HCT116 (cell line): Measurements from ENCODE around the gene CDC37L1. TPM values are rescaled to one million over a fixed set of nuclear protein-coding genes. Genes with fewer than 3 reads are reported as not detected.

ENCODE experiments used
- ATAC-seq: fragments of 200-7000 bp; cut with Tn5 transposase; 2 replicates; pipeline ENCODE4 v1.9.1; 2020; ENCODE audit warnings: mild to moderate bottlenecking, moderate library complexity
- BruUV-seq: library from RNA; stranded (reverse); fragments of 400-500 nt; replicated peaks from 2 replicates; lab custom pipeline; 2021; lab: Mats Ljungman, UMichigan
- CTCF ChIA-PET: fragments of 300-600 bp; sonication (Branson Sonifier 250); formaldehyde crosslinking; loops from one replicate; lab custom pipeline; 2021; ENCODE audit warnings: antibody characterized with exemption; lab: Charles Lee
- POLR2A ChIA-PET: fragments of 300-600, 350-600 bp; sonication (Branson Sonifier 250); formaldehyde crosslinking; loops from one replicate; lab custom pipeline; 2021; ENCODE audit warnings: antibody characterized with exemption; lab: Charles Lee
- RAD21 ChIA-PET, 2 experiments: fragments of 300-600 bp; sonication (Branson Sonifier 250); formaldehyde crosslinking; loops; one replicate each; lab custom pipeline; 2023; ENCODE audit warnings: low total read pairs in 2 of 2; ENCODE audit not compliant: uncharacterized antibody in 2 of 2, unreplicated experiment in 2 of 2, low non-redundant PET in 1 of 2; lab: Charles Lee
- DNase-seq: peaks from one replicate; pipeline ENCODE4 v3.0.0-alpha.2; 2010; ENCODE audit warnings: low read depth, low spot score
- H2AFZ ChIP-seq: fragments of 200-600 bp; shearing (Covaris generic), sonication (generic); 2 replicates; pipeline ENCODE4 v1.6.1; 2017; ENCODE audit warnings: low read depth, mixed run types, mixed read lengths, antibody characterized with exemption, low read length; ENCODE audit not compliant: poor library complexity, severe bottlenecking
- H3K27ac ChIP-seq: 2 replicates; pipeline ENCODE4 v1.5.1; 2012; ENCODE audit warnings: low read depth, low read length
- H3K27me3 ChIP-seq: fragments of 200-600 bp; sonication (generic); 2 replicates; pipeline ENCODE4 v1.6.1; 2016; ENCODE audit warnings: mixed run types, low read length, mixed read lengths; ENCODE audit not compliant: insufficient read depth
- H3K36me3 ChIP-seq, 2 experiments: fragments of 200-500 bp in 1 of 2; fragments of 200-600 bp in 1 of 2; sonication (Bioruptor generic) in 1 of 2; sonication (generic) in 1 of 2; 2 replicates each; pipeline versions ENCODE4 v1.5.1 to v1.6.1; 2014 to 2016; ENCODE audit warnings: low read length in 2 of 2, inconsistent platforms in 1 of 2, mixed read lengths in 1 of 2, mixed run types in 1 of 2; ENCODE audit not compliant: insufficient read depth in 2 of 2, control insufficient read depth in 1 of 2
- H3K4me1 ChIP-seq, 2 experiments: fragments of 200-600 bp in 1 of 2; sonication (generic) in 1 of 2; 2 replicates each; pipeline versions ENCODE4 v1.5.1 to v1.6.1; 2012 to 2017; ENCODE audit warnings: low read length in 2 of 2, inconsistent platforms in 1 of 2, mild to moderate bottlenecking in 1 of 2, mixed read lengths in 1 of 2, mixed run types in 1 of 2, moderate library complexity in 1 of 2; ENCODE audit not compliant: insufficient read depth in 2 of 2, control insufficient read depth in 1 of 2
- H3K4me2 ChIP-seq: fragments of 200-600 bp; sonication (generic); 2 replicates; pipeline ENCODE4 v1.6.1; 2017; ENCODE audit warnings: mixed run types, low read length, mixed read lengths
- H3K4me3 ChIP-seq, 2 experiments: fragments of 200-600 bp in 1 of 2; sonication (generic) in 1 of 2; replicated peaks in 1 of 2; 2 replicates each; pipeline ENCODE4 v1.5.1; 2011 to 2016; ENCODE audit warnings: low read length in 2 of 2, control low read depth in 1 of 2, low read depth in 1 of 2, mild to moderate bottlenecking in 1 of 2, mixed read lengths in 1 of 2, mixed run types in 1 of 2
- H3K79me2 ChIP-seq: fragments of 200-600 bp; sonication (generic); 2 replicates; pipeline ENCODE4 v1.6.1; 2017; ENCODE audit warnings: mild to moderate bottlenecking, mixed run types, low read length, moderate library complexity, mixed read lengths; ENCODE audit not compliant: insufficient read depth
- H3K9ac ChIP-seq: fragments of 200-600 bp; sonication (generic); 2 replicates; pipeline ENCODE4 v1.6.1; 2016; ENCODE audit warnings: low read length, mixed read lengths
- H3K9me2 ChIP-seq: fragments of 200-600 bp; sonication (generic), shearing (Covaris generic); 2 replicates; pipeline ENCODE4 v1.6.1; 2017; ENCODE audit warnings: mixed run types, mild to moderate bottlenecking, moderate library complexity; ENCODE audit not compliant: insufficient read depth
- H3K9me3 ChIP-seq, 2 experiments: fragments of 200-500 bp in 1 of 2; fragments of 200-600 bp in 1 of 2; sonication (Bioruptor generic) in 1 of 2; sonication (generic) in 1 of 2; 2 replicates each; pipeline ENCODE4 v1.6.1; 2014 to 2017; ENCODE audit warnings: low read length in 2 of 2, mixed read lengths in 2 of 2, inconsistent platforms in 1 of 2, low read depth in 1 of 2, mild to moderate bottlenecking in 1 of 2, mixed run types in 1 of 2, moderate library complexity in 1 of 2; ENCODE audit not compliant: control insufficient read depth in 1 of 2, insufficient read depth in 1 of 2
- H4K20me1 ChIP-seq: fragments of 200-600 bp; sonication (generic), shearing (Covaris generic); 2 replicates; pipeline ENCODE4 v1.6.1; 2017; ENCODE audit warnings: mixed run types, mild to moderate bottlenecking, moderate library complexity; ENCODE audit not compliant: insufficient read depth
- POLR2A ChIP-seq: IDR thresholded peaks from 2 replicates; pipeline ENCODE4 v1.7.0; 2011; ENCODE audit warnings: borderline replicate concordance; ENCODE audit not compliant: insufficient read depth, insufficient read length; ENCODE audit errors: extremely low read depth
- SIN3A ChIP-seq: IDR thresholded peaks from 2 replicates; pipeline ENCODE4 v1.6.1; 2012; ENCODE audit warnings: low read depth
- SP1 ChIP-seq: IDR thresholded peaks from 2 replicates; pipeline ENCODE4 v1.6.1; 2012; ENCODE audit warnings: low read depth
- SRF ChIP-seq: IDR thresholded peaks from 2 replicates; pipeline ENCODE4 v1.6.1; 2012; ENCODE audit warnings: low read depth
- YY1 ChIP-seq: IDR thresholded peaks from 2 replicates; pipeline ENCODE4 v1.6.1; 2011; ENCODE audit warnings: low read length, low read depth, moderate library complexity, mild to moderate bottlenecking; ENCODE audit not compliant: insufficient replicate concordance; ENCODE audit errors: extremely low read depth
- ZFX ChIP-seq: fragments of 450-650 bp; IDR thresholded peaks from 2 replicates; pipeline ENCODE4 v1.6.1; 2017
- ZNF274 ChIP-seq: fragments of 200-500 bp; sonication (Bioruptor generic); IDR thresholded peaks from 2 replicates; pipeline ENCODE4 v1.6.1; 2014; ENCODE audit warnings: mild to moderate bottlenecking, low read depth, low read length, inconsistent platforms
- intact Hi-C: fragments of 100-400 bp; cut with micrococcal nuclease; formaldehyde crosslinking; loops from 2 replicates; pipeline ENCODE4 v1.10.0; 2022
- total RNA-seq: library from RNA; stranded (reverse); gene quantifications from one replicate; pipeline ENCODE4 v1.2.1, GENCODE V29; 2021; ENCODE audit not compliant: unreplicated experiment
- TF ChIP-seq, protein P1 (sequence below): IDR thresholded peaks from 2 replicates; pipeline ENCODE4 v1.6.1; 2012
- TF ChIP-seq, protein P2 (sequence below): IDR thresholded peaks from 2 replicates; pipeline ENCODE4 v1.6.1; 2011; ENCODE audit warnings: mild to moderate bottlenecking, low read length, moderate library complexity; ENCODE audit not compliant: insufficient replicate concordance; ENCODE audit errors: extremely low read depth

CDC37L1 gene
- total RNA-seq, 1 experiment from 2014 or later = 18.1 TPM

- Histone ChIP-seq H3K27ac (no peak overlapping the region), H3K4me3 (no peak overlapping the region), H2AFZ (no peak overlapping the region), H3K4me2 (no peak overlapping the region), H3K9me2 (no peaks in the 10 kb centered on the region), H3K27me3 (no peaks in the 10 kb centered on the region), H3K79me2 (no peaks in the 10 kb centered on the region), H3K9me3 (no peaks in the 10 kb centered on the region), H4K20me1 (no peaks in the 10 kb centered on the region), H3K9ac (no peak overlapping the region), H3K4me1 (no peaks in the 10 kb centered on the region), H3K36me3 (no peaks in the 10 kb centered on the region)
- TF ChIP-seq SIN3A = no peak
- no peak for TF ChIP-seq ZFX
- no peak for TF ChIP-seq YY1
- no peak for TF ChIP-seq SRF
- TF ChIP-seq ZNF274 = no peak
- no peak for TF ChIP-seq SP1
- TF ChIP-seq, protein P1, sequence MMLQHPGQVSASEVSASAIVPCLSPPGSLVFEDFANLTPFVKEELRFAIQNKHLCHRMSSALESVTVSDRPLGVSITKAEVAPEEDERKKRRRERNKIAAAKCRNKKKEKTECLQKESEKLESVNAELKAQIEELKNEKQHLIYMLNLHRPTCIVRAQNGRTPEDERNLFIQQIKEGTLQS = no peak
- TF ChIP-seq POLR2A = no peak
- TF ChIP-seq, protein P2, sequence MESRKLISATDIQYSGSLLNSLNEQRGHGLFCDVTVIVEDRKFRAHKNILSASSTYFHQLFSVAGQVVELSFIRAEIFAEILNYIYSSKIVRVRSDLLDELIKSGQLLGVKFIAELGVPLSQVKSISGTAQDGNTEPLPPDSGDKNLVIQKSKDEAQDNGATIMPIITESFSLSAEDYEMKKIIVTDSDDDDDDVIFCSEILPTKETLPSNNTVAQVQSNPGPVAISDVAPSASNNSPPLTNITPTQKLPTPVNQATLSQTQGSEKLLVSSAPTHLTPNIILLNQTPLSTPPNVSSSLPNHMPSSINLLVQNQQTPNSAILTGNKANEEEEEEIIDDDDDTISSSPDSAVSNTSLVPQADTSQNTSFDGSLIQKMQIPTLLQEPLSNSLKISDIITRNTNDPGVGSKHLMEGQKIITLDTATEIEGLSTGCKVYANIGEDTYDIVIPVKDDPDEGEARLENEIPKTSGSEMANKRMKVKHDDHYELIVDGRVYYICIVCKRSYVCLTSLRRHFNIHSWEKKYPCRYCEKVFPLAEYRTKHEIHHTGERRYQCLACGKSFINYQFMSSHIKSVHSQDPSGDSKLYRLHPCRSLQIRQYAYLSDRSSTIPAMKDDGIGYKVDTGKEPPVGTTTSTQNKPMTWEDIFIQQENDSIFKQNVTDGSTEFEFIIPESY = no peak
- no peak for ATAC-seq
- RAD21 ChIA-PET = interaction anchor here in 1 of 2 experiments (1.6 kb wide), 1 partner anchor 257 kb away, joined by 6 read pairs; no protein-coding TSS in a partner anchor
- POLR2A ChIA-PET = no interaction called here
- no TSS peak for BruUV-seq
- no peak for DNase-seq
- intact Hi-C loops = no loop called here
- CTCF ChIA-PET = interaction anchor here (2.3 kb wide), 1 partner anchor 35 kb away, joined by 12 read pairs; no protein-coding TSS in a partner anchor
Observed at GRCh38 chr9:4638968-4639367, 40.4 kb upstream of the CDC37L1 start.
